K562 (cell line): Measurements from ENCODE around the gene PTPMT1.

Experiments used
- CAMTA2 ChIP-seq: fragments of 250-450 bp; sonication (Bioruptor Pico); conservative IDR thresholded peaks from 2 replicates; pipeline ENCODE4 v1.5.1; 2022
- CBX2 ChIP-seq: fragments of 200-600 bp; sonication (generic); IDR thresholded peaks from one replicate; pipeline ENCODE4 v1.6.1; 2012; ENCODE audit warnings: mild to moderate bottlenecking, low read length, inconsistent platforms; ENCODE audit not compliant: insufficient read depth, poor library complexity, severe bottlenecking
- FOS ChIP-seq: IDR thresholded peaks from 3 replicates; pipeline ENCODE4 v1.6.1; 2011; ENCODE audit not compliant: insufficient read length; ENCODE audit errors: extremely low read depth
- GATAD2B ChIP-seq: fragments of 450-650 bp; IDR thresholded peaks from 2 replicates; pipeline ENCODE4 v1.6.1; 2017; ENCODE audit warnings: mild to moderate bottlenecking, borderline replicate concordance
- MYC ChIP-seq, 2 experiments: fragments of 250-450 bp in 1 of 2; sonication (Bioruptor Pico) in 1 of 2; IDR thresholded peaks; 2 replicates each; pipeline versions ENCODE4 v1.5.1 to v1.6.1; 2012 to 2021; ENCODE audit warnings: low read depth in 2 of 2, borderline replicate concordance in 1 of 2, improper control_type of control experiment in 1 of 2, low read length in 1 of 2, mild to moderate bottlenecking in 1 of 2, moderate library complexity in 1 of 2
- SPI1 ChIP-seq: IDR thresholded peaks from 2 replicates; pipeline ENCODE4 v1.6.1; 2011; ENCODE audit warnings: low read depth, low read length, control low read depth, borderline replicate concordance
- SRSF9 ChIP-seq: fragments of 200-400 bp; formaldehyde crosslinking; IDR thresholded peaks from 2 replicates; pipeline ENCODE4 v1.6.1; 2017; ENCODE audit warnings: low read depth, low read length, borderline replicate concordance
- TF ChIP-seq, protein P1 (sequence below), 3 experiments: IDR thresholded peaks in 2 of 3; conservative IDR thresholded peaks in 1 of 3; 2 replicates each; pipeline ENCODE4 v1.5.1; 2011 to 2012; ENCODE audit warnings: low read length in 3 of 3, mild to moderate bottlenecking in 3 of 3, control low read depth in 2 of 3, improper control_type of control experiment in 1 of 3, inconsistent platforms in 1 of 3, low read depth in 1 of 3, mixed read lengths in 1 of 3, moderate library complexity in 1 of 3; ENCODE audit not compliant: insufficient read depth in 2 of 3

DNA sequence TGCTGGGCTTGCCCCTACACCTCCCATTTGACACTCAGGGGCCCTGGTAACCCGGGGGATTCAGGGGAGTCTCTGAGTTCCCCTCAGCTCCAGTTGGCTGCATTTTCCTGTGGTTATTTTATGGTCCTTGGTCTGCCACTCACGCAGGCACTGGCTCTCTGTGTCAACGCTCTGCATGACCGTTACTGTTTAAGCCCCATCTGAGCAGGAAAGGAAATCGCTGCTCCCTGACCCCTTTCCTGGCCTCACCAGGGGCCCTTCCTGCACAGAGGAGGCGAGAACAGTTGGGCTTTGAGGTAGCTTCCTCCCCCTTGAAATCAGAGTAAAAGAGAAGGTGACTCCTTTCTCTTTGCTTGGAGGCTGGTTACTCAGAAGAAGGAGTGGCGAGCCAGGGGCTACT is 26.4 kb downstream of the PTPMT1 start:
- TF ChIP-seq, protein P1, sequence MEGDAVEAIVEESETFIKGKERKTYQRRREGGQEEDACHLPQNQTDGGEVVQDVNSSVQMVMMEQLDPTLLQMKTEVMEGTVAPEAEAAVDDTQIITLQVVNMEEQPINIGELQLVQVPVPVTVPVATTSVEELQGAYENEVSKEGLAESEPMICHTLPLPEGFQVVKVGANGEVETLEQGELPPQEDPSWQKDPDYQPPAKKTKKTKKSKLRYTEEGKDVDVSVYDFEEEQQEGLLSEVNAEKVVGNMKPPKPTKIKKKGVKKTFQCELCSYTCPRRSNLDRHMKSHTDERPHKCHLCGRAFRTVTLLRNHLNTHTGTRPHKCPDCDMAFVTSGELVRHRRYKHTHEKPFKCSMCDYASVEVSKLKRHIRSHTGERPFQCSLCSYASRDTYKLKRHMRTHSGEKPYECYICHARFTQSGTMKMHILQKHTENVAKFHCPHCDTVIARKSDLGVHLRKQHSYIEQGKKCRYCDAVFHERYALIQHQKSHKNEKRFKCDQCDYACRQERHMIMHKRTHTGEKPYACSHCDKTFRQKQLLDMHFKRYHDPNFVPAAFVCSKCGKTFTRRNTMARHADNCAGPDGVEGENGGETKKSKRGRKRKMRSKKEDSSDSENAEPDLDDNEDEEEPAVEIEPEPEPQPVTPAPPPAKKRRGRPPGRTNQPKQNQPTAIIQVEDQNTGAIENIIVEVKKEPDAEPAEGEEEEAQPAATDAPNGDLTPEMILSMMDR (IDR thresholded peaks at IDR 0.05 in 2 of 3, conservative IDR thresholded peaks at IDR 0.05 in 1 of 3; ENCODE audit: insufficient read depth in 2 of 3, low read depth in 1 of 3, low read length in 3 of 3), result no peak
- TF ChIP-seq SRSF9, result no peak
- no peak for TF ChIP-seq CBX2
- no peak for TF ChIP-seq CAMTA2 (CRISPR knock-in tag)
- no peak for TF ChIP-seq MYC (IDR thresholded peaks at IDR 0.05; ENCODE audit: low read depth, low read length)
- TF ChIP-seq MYC (CRISPR knock-in tag; IDR thresholded peaks at IDR 0.05; ENCODE audit: borderline replicate concordance, low read depth), result no peak
- no peak for TF ChIP-seq SPI1
- no peak for TF ChIP-seq FOS
- no peak for TF ChIP-seq GATAD2B
